PFSK-1 (cell line): ENCODE results near the gene AGFG2.

Experiments used
- POLR2AphosphoS5 ChIP-seq: IDR thresholded peaks from 2 replicates; pipeline ENCODE4 v1.6.1; 2012; ENCODE audit warnings: low read depth, mild to moderate bottlenecking, control low read depth, low read length, moderate library complexity
- SIN3A ChIP-seq: IDR thresholded peaks from 2 replicates; pipeline ENCODE4 v1.6.1; 2012; ENCODE audit warnings: mild to moderate bottlenecking, low read length, moderate library complexity, borderline replicate concordance; ENCODE audit not compliant: insufficient read depth
- TAF1 ChIP-seq: IDR thresholded peaks from 2 replicates; pipeline ENCODE4 v1.6.1; 2012; ENCODE audit warnings: low read length, control low read depth, borderline replicate concordance; ENCODE audit not compliant: insufficient read depth

GRCh38 chr7:100521076-100521475, 17.9 kb upstream of the AGFG2 start:
- no peak for TF ChIP-seq SIN3A
- no peak for TF ChIP-seq POLR2AphosphoS5
- TF ChIP-seq TAF1, result no peak
